ENCODE measurements around the gene AP2A2.

The AP2A2 gene

DNA sequence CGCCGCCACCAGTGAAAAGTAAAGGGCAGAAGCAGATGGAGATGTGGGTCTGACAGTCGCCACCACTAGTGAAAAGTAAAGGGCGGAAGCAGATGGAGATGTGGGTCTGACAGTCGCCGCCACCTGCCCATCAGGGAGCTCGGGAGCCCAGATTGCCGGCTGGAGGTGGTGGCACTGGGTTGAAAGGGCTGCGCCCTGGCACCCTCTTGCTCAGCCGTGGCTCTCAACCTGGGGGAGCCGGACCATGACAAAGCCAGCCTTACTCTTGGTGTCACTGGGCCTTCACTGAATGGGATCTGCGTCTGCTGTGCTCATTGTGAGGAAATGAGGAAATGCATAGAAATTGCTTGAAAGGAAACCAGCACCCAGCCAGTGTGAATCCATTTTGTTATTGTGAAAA, 36.3 kb downstream of the AP2A2 start:
- TF ChIP-seq GATA3 (IDR thresholded peaks at IDR 0.05; ENCODE audit: low read depth, low read length) (no peak), GATA2 (IDR thresholded peaks at IDR 0.05; ENCODE audit: low read depth, low read length) (no peak)

DNA sequence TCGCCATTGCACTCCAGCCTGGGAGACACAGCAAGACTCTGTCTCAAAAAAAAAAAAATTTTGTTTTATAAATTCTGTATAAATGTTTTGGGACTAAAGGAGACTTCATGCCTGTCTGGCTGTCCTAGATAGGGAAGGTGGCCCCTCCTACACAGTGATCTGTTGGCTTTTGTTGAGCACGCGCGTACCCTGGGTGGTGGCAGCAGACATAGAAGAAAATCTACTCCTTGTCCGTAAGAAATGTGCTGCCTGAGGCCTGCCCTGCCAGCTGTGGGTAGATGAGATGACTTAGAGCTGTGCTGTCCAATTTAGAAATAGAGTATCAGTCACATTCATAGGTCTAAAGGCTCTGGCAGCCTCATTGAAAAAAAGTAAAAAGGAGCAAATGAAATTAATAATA, 37.0 kb downstream of the AP2A2 start:
- TF ChIP-seq GATA2 (IDR thresholded peaks at IDR 0.05; ENCODE audit: low read depth, low read length) = no peak
- no peak for TF ChIP-seq GATA3 (IDR thresholded peaks at IDR 0.05; ENCODE audit: low read depth, low read length)

DNA sequence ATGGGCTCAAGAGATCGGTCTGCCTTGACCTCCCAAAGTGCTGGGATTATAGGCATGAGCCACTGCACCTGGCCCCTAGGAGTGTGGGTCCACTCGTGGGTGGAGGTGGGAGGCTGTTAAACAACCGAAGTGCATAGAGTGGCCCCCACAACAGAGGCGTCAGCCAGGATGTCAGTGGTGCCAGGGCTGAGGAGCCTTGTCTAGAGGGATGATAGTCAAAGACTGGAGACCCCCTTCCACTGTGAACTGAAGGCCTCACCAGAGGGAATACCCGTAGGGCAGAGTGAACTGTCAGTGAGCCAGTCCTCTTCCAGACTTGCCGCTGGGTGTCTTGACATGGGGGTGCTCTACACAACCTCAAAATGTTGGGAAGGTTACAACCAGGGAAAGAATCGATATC, 38.2 kb downstream of the AP2A2 start:
- TF ChIP-seq GATA3 (IDR thresholded peaks at IDR 0.05; ENCODE audit: low read depth, low read length) (no peak), GATA2 (IDR thresholded peaks at IDR 0.05; ENCODE audit: low read depth, low read length) (no peak)

DNA sequence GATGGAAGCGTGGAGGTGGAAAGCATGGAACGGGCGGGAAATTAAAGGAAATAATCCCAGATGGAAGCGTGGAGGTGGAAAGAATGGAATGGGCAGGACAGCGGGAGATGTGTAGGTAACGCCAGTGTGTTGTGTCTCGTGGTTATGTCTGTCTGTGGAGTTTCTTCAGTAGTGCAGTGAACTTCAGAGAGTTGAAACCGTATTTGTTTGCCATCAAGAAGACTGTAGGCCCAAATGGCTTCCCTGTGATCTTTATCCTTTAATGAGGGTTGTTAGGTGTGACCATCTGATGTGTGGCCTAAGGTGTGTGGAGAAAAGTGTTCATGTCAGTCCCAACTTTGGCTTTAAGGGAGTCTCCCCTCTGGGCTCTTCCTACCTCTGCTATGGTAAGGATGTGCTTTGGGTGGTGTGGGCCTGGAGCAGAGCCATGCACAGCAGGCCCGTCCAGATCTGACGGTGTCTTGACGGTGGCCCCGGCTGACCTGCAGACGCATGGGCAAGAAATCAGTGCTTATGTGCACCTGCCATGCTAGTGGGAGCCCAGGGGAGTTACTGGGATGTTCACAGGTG, 39.6 kb downstream of the AP2A2 start:
- TF ChIP-seq GATA2 (IDR thresholded peaks at IDR 0.05; ENCODE audit: low read depth, low read length) (no peak), GATA3 (IDR thresholded peaks at IDR 0.05; ENCODE audit: low read depth, low read length) (no peak)

- TF ChIP-seq GATA2 (IDR thresholded peaks at IDR 0.05; ENCODE audit: low read depth, low read length) (no peak), GATA3 (IDR thresholded peaks at IDR 0.05; ENCODE audit: low read depth, low read length) (no peak)
Observed at GRCh38 chr11:967995-968751, 42.5 kb downstream of the AP2A2 start.

DNA sequence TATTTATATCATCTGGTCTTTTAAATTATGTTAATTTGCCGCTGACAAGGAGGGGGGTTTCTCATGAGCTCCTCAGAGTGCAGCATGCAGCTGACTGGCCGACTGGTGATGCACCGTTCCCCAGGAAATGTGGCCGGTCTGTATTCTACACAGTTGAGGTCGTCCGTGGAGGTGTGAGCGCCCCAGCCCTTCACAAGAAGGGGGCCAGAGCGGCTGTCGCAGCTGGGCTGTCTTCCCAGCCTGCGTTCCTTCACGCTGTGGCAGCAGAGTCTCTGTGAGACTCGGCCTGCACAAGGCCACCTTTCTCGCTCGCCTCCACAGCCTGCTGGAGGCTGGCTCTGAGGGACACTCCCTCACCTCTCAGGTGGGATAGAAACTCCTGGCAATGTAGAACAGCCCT, 43.2 kb downstream of the AP2A2 start:
- no peak for TF ChIP-seq GATA2 (IDR thresholded peaks at IDR 0.05; ENCODE audit: low read depth, low read length)
- no peak for TF ChIP-seq GATA3 (IDR thresholded peaks at IDR 0.05; ENCODE audit: low read depth, low read length)

DNA sequence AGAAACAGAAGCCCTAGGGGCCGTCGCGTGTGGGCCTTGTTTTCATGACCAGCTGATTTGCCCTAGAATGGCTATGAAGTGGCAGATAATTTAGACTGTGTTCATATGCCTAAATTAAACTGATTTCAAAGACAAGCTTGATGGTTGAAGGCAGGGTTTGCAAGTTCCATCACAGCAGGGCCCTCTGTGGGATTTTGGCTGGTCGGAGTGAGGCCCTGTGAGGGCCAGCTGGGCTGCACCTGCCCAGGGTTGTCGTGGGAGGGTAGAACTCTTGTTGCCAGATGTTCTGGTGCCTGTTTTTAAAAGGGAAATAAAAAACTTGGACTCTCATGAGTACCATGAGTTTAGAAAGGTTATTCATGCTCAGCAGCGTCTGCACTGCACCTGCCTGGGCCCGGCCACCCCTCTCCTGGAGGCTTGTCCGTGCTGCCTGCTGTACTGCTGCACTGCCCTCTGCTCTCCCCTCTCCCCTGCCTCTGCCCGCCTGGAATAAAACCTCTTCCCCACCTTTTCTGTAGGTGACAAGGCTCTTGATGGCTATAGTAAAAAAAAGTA, 44.1 kb downstream of the AP2A2 start:
- TF ChIP-seq GATA3 (IDR thresholded peaks at IDR 0.05; ENCODE audit: low read depth, low read length) = no peak
- TF ChIP-seq GATA2 (IDR thresholded peaks at IDR 0.05; ENCODE audit: low read depth, low read length) = no peak

DNA sequence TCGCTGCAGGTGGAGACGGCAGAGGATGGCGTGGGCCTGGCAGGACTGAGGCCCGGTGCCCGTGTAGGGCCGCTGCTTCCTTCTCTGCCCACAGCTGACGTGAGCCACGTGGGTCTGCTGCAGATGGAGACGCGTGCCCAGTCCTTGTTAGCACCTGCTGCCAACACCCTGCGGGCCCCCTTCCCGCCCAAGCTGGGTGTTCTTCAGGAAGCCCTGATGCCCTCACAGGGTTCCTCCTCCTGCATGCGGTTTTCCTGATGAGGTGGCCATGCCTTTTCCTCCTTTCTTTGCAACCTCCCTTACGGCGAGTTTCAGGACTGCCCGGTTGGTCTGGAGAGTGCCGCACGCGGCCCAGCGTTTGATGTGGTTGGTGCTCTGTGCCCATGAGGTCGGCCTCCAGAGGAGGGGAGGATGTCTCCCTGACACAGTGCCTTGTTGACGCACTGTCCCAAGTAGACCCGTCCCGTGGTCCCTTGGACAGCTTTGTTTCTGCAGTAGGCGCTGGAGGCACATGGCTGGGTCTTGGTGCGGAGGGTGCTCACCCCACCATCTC, 44.7 kb downstream of the AP2A2 start:
- TF ChIP-seq GATA2 (IDR thresholded peaks at IDR 0.05; ENCODE audit: low read depth, low read length) = no peak
- no peak for TF ChIP-seq GATA3 (IDR thresholded peaks at IDR 0.05; ENCODE audit: low read depth, low read length)

- no peak for TF ChIP-seq GATA3 (IDR thresholded peaks at IDR 0.05; ENCODE audit: low read depth, low read length)
- no peak for TF ChIP-seq GATA2 (IDR thresholded peaks at IDR 0.05; ENCODE audit: low read depth, low read length)
Observed at GRCh38 chr11:971092-971690, 45.5 kb downstream of the AP2A2 start.

DNA sequence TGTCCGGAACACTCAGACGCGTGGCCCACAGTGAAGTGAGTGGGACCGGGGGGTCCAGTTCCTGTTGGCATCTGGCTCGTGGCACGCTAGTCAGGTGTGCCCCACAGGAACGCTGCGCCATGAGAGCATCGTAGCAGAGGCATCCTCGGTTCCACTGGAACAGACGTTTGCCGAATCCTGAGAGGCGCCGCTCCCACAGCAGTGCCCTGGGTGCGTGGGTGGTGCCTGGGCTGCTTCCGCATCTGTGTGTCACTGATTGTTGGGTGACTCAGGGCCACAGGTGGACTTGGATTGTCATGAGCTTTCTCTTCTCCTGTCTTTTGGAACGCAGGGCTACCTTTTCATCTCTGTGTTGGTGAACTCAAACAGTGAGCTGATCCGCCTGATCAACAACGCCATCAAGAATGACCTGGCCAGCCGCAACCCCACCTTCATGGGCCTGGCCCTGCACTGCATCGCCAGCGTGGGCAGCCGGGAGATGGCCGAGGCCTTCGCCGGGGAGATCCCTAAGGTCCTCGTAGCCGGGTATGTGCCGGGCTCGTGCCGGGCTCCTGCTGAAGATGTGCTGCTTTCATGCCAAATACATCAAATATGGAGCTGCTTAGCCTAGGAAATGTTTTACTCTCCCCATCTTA, 46.2 kb downstream of the AP2A2 start:
- TF ChIP-seq GATA2 (IDR thresholded peaks at IDR 0.05; ENCODE audit: low read depth, low read length) (no peak), GATA3 (IDR thresholded peaks at IDR 0.05; ENCODE audit: low read depth, low read length) (no peak)

- TF ChIP-seq GATA3 (IDR thresholded peaks at IDR 0.05; ENCODE audit: low read depth, low read length) = no peak
- TF ChIP-seq GATA2 (IDR thresholded peaks at IDR 0.05; ENCODE audit: low read depth, low read length) = no peak
Observed at GRCh38 chr11:972523-973211, 47.0 kb downstream of the AP2A2 start.

GRCh38 chr11:973237-973636, 47.6 kb downstream of the AP2A2 start:
- no peak for TF ChIP-seq GATA2 (IDR thresholded peaks at IDR 0.05; ENCODE audit: low read depth, low read length)
- TF ChIP-seq GATA3 (IDR thresholded peaks at IDR 0.05; ENCODE audit: low read depth, low read length) = no peak

DNA sequence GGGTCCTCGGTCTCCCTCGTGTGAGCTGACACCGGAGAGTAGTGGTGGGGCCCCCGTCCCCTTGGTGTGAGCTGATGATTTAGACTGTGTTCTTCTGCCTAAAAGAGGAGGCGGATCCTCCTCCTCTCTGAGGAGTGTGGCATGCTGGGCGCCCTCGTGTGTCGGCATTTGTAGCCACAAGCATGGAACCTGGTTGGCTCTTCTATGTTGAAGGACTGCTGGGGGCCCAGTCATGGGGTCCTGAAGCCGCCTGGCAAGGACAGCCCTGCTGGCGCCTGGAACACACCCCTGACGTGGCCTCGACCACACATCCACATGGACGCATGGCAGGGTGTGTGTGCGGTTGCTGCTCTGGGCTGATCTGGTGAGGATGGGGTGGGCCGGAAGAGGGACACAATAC, 50.2 kb downstream of the AP2A2 start:
- TF ChIP-seq GATA3 (IDR thresholded peaks at IDR 0.05; ENCODE audit: low read depth, low read length) = no peak
- no peak for TF ChIP-seq GATA2 (IDR thresholded peaks at IDR 0.05; ENCODE audit: low read depth, low read length)

Measured in SH-SY5Y (cell line).